ENCODE measurements around the gene NCEH1.
A peak's percentile ranks its signal among the peaks of the same experiment; 100 is the strongest.
"Not testable (repeated sequence)": the region's sequence is repeated elsewhere in the genome, so short reads cannot be mapped to it uniquely, and the experiment has no call there.

The NCEH1 gene

GRCh38 chr3:172612871-172613678, 97.8 kb downstream of the NCEH1 start:
- DNase-seq (ENCODE audit: low read depth in 2 of 2): no peak

GRCh38 chr3:172609750-172610149, 101.1 kb downstream of the NCEH1 start:
- no peak for DNase-seq (ENCODE audit: low read depth in 2 of 2)

- DNase-seq (ENCODE audit: low read depth in 2 of 2): no peak
Observed at GRCh38 chr3:172608575-172608974, 102.3 kb downstream of the NCEH1 start.

GRCh38 chr3:172607305-172608121, 103.4 kb downstream of the NCEH1 start:
- no peak for DNase-seq (ENCODE audit: low read depth in 2 of 2)

GRCh38 chr3:172606021-172606420, 104.8 kb downstream of the NCEH1 start:
- no peak for DNase-seq (ENCODE audit: low read depth in 2 of 2)

DNA sequence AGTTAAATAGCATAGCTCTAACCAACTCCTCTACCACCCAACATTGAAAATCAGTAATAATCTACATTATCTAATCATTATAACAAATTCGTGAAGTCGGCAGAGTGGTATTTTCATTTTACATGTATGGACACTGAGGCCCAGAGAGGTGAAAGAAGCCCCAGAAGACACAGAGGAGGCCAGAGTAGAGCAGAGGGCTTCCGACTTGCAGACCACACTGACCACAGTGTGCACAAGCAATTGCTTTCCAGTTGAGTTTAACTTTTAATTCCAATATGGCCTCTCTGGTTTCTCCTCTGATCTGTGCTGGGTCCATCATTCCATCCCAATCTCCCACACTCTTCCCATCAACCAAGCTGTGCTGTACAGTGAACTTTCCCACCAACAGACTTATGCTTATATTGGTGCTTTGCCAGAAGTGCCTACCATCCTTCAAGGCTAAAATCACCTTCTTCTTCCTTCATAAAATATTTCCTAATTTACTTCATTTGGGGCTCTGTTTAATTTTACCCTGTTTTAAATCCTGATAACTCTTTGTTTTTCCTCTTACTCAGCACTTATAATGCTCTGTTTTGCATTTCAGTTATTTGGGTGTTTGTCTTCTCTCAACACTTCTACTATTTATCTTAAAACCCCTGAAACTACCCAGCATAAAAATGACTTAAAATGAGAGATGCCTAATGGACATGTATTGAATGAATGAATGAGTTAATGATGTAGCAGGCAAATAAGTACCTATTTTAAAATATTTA, 105.8 kb downstream of the NCEH1 start:
- no peak for DNase-seq (ENCODE audit: low read depth in 2 of 2)

- no peak for DNase-seq (ENCODE audit: low read depth in 2 of 2)
Observed at GRCh38 chr3:172601066-172601832, 109.6 kb downstream of the NCEH1 start.

DNA sequence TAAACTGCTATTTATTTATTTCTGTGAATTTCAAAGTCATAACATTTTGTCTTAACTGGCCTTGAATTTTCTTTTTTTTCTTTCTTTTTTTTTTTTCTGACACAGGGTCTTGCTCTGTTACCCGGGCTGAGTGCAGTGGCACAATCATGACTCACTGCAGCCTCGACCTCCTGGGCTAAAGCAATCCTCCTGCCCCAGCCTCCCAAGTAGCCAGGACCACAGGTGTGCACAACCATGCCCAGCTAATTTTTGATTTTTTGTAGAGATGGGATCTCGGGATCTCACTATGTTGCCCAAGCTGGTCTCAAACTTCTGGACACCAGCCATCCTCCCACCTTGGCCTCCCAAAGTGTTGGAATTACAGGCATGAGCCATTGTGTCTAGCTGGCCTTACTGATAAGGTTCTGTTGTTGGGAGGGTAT, 110.2 kb downstream of the NCEH1 start:
- no peak for DNase-seq (ENCODE audit: low read depth in 2 of 2)

GRCh38 chr3:172598904-172599303, 112.0 kb downstream of the NCEH1 start:
- DNase-seq (ENCODE audit: low read depth in 2 of 2): no peak

DNA sequence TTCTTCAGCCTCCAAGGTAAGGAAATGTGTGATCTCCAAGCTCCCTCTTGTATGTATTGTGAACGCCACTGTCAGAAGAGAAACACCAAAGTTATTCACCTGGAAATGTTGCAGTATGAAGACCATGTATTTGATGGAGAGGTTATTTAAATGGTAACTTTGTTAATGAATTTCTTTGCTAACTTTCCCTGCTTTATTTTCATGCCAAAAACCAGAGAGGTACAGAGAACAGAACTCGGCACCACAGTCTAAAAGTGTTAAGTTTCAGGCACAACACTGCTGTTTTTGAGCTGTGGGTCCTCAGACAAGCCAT, 114.5 kb downstream of the NCEH1 start:
- no peak for DNase-seq (ENCODE audit: low read depth in 2 of 2)

GRCh38 chr3:172595664-172596393, 115.0 kb downstream of the NCEH1 start:
- peak in 1 of 2 donors; percentile 33 for DNase-seq (ENCODE audit: low read depth in 2 of 2)

DNA sequence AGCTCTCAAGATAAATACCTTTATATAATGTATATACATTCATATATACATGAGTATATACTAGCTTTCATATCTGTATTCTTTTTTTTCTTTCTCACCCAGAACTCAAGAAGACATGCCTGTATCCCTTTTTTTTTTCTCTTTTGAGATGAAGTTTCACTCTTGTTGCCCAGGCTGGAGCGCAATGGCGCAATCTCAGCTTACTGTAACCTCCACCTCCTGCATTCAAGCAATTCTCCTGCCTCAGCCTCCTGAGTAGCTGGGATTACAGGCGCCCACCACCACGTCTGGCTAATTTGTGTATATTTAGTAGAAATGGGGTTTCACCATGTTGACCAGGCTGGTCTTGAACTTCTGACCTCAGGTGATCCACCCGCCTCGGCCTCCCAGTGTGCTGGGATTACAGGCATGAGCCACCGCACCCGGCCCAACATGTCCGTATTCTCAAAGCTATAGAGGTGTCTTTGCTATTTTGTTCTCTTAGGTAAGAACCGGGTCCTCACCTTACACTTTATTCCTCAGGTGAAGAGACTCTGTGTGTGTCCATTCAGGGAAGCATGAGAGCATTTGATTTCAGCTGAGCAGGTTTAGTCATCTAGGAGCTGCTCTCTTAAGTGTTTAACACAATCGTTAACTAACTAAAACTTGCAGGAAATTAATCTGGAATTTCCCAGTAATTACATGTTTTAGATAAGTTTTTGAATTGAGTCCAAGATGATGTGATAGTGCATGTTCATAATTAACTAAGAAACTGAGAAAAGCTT, 115.8 kb downstream of the NCEH1 start:
- not testable (repeated sequence) for DNase-seq (ENCODE audit: low read depth in 2 of 2)

- DNase-seq (ENCODE audit: low read depth in 2 of 2): no peak
Observed at GRCh38 chr3:172592898-172593669, 117.8 kb downstream of the NCEH1 start.

- DNase-seq (ENCODE audit: low read depth in 2 of 2): peak; percentile 48 to 54
Observed at GRCh38 chr3:172591876-172592771, 118.7 kb downstream of the NCEH1 start.

GRCh38 chr3:172591125-172591605, 119.7 kb downstream of the NCEH1 start:
- DNase-seq (ENCODE audit: low read depth in 2 of 2): no peak

GRCh38 chr3:172586436-172586835, 124.4 kb downstream of the NCEH1 start:
- DNase-seq (ENCODE audit: low read depth in 2 of 2): no peak

DNA sequence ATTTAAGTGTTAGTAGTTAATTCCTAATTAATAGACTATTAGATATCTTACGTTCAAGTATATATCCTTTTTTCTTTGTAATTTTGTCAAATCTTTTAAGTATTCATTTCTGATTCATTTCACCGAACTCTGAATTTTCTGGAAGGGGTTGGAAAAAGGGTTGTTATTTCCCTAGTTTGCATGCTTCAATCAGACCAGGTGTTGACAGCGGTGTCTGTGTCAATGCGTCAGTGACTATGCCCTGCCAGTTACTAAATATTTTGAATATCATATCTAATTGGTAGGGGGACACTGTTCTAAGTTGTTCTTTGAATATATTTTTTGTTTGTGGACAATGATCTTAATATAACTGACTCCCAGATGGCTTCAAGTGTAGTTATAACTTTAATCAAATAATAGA, 124.9 kb downstream of the NCEH1 start:
- DNase-seq (ENCODE audit: low read depth in 2 of 2): no peak

- DNase-seq (ENCODE audit: low read depth in 2 of 2): no peak
Observed at GRCh38 chr3:172582712-172583111, 128.2 kb downstream of the NCEH1 start.

Measured in stimulated activated CD4-positive, alpha-beta T cell treated with anti-CD3 and anti-CD28 coated beads, Interleukin-1b, Interleukin-23, amount 100 ng/mL, for 4 hours (primary cell).